Liver (tissue), 4 donors: ENCODE measurements around the gene TRIM58. TPM values are rescaled to one million over a fixed set of nuclear protein-coding genes. Genes with fewer than 3 reads are reported as not detected.

Experiments
- polyA plus RNA-seq, 2 donors: library from polyadenylated mRNA; stranded (reverse) in 1 of 2; unstranded in 1 of 2; fragments of 200-250 nt in 1 of 2; fragments of >200 nt in 1 of 2; fragmentation: Nextera tagmentation in 1 of 2; extraction: Ambion mirVana in 1 of 2; gene quantifications; one replicate each; pipeline versions ENCODE4 v1.2.1 to v1.2.3, GENCODE V29; 2013 to 2015
- total RNA-seq, 2 donors: library from RNA; depleted of rRNA; stranded (reverse); fragments of >200 nt; gene quantifications; one replicate each; pipeline ENCODE4 v1.2.3, GENCODE V29; 2014
- donor health status: healthy.
- donor health status: healthy.
- donor health status: healthy.

TRIM58 gene
- total and polyA plus RNA-seq, 4 donors, result 0.06 to 88.7 (median 0.14) TPM

Other genes with a start within 250 kb of the TRIM58 start
- not detected for gene OR13G1, start 177.4 kb upstream of the TRIM58 start, total RNA-seq
- gene OR13G1, start 177.4 kb upstream of the TRIM58 start, polyA plus RNA-seq, result not detected
- not detected for gene OR6F1, start 140.5 kb upstream of the TRIM58 start, total RNA-seq
- not detected for gene OR6F1, start 140.5 kb upstream of the TRIM58 start, polyA plus RNA-seq
- gene OR14K1, start 118.6 kb upstream of the TRIM58 start, total RNA-seq, result not detected
- gene OR14K1, start 118.6 kb upstream of the TRIM58 start, polyA plus RNA-seq, result not detected
- gene OR14A2, start 109.0 kb upstream of the TRIM58 start, total RNA-seq, result not detected
- not detected for gene OR14A2, start 109.0 kb upstream of the TRIM58 start, polyA plus RNA-seq
- not detected for gene OR1C1, start 96.6 kb upstream of the TRIM58 start, total RNA-seq
- not detected for gene OR1C1, start 96.6 kb upstream of the TRIM58 start, polyA plus RNA-seq
- gene OR14A16, start 33.1 kb upstream of the TRIM58 start, total RNA-seq, result not detected
- not detected for gene OR14A16, start 33.1 kb upstream of the TRIM58 start, polyA plus RNA-seq
- not detected for gene OR11L1, start 15.3 kb upstream of the TRIM58 start, total RNA-seq
- not detected for gene OR11L1, start 15.3 kb upstream of the TRIM58 start, polyA plus RNA-seq
- gene OR2W3, start 38.4 kb downstream of the TRIM58 start, total RNA-seq, result 10 to 100 TPM in 1 of 2 donors, not detected in 1; 13.4 TPM
- gene OR2W3, start 38.4 kb downstream of the TRIM58 start, polyA plus RNA-seq, result not detected
- gene OR2T8, start 63.1 kb downstream of the TRIM58 start, total RNA-seq, result under 1 TPM in 1 of 2 donors, not detected in 1; 0.70 TPM
- gene OR2T8, start 63.1 kb downstream of the TRIM58 start, polyA plus RNA-seq, result not detected
- gene OR2AJ1, start 67.7 kb downstream of the TRIM58 start, total RNA-seq, result not detected
- not detected for gene OR2AJ1, start 67.7 kb downstream of the TRIM58 start, polyA plus RNA-seq
- under 1 TPM; 0.08 to 0.09 TPM for gene OR2L8, start 91.7 kb downstream of the TRIM58 start, total RNA-seq
- not detected for gene OR2L8, start 91.7 kb downstream of the TRIM58 start, polyA plus RNA-seq
- not detected for gene OR2AK2, start 108.0 kb downstream of the TRIM58 start, total RNA-seq
- gene OR2AK2, start 108.0 kb downstream of the TRIM58 start, polyA plus RNA-seq, result not detected
- gene OR2L5, start 156.5 kb downstream of the TRIM58 start, total RNA-seq, result under 1 TPM in 1 of 2 donors, not detected in 1; 0.09 TPM
- not detected for gene OR2L5, start 156.5 kb downstream of the TRIM58 start, polyA plus RNA-seq
- not detected for gene OR2L2, start 172.9 kb downstream of the TRIM58 start, total RNA-seq
- gene OR2L2, start 172.9 kb downstream of the TRIM58 start, polyA plus RNA-seq, result under 1 TPM in 1 of 2 donors, not detected in 1; 0.03 TPM
- gene OR2L3, start 189.6 kb downstream of the TRIM58 start, total RNA-seq, result under 1 TPM; under 0.01 to 0.05 TPM
- gene OR2L3, start 189.6 kb downstream of the TRIM58 start, polyA plus RNA-seq, result not detected
- gene OR2L13, start 238.0 kb downstream of the TRIM58 start, total RNA-seq, result not detected
- gene OR2L13, start 238.0 kb downstream of the TRIM58 start, polyA plus RNA-seq, result not detected